ENCODE results near the gene MEGF9.

DNA sequence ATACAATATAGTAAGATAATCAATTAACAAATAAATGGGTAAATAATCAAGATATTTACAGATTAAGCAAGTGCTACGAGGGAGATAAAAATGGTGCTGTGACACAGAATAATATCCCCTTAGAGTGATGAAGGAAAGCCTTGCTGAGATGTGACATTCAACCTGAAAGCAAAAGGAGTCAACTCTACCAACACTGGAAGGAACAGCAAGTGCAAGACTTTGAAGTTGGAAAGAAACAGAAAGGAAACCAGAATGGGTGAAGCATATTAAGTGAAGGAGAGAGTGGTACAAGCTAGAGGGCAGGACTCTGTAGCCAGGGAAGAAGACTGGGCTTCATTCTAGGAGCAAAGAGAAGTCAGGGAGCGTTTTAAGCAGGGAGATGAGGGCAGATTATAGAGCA, 12.2 kb upstream of the MEGF9 start:
- TF ChIP-seq, protein P1, sequence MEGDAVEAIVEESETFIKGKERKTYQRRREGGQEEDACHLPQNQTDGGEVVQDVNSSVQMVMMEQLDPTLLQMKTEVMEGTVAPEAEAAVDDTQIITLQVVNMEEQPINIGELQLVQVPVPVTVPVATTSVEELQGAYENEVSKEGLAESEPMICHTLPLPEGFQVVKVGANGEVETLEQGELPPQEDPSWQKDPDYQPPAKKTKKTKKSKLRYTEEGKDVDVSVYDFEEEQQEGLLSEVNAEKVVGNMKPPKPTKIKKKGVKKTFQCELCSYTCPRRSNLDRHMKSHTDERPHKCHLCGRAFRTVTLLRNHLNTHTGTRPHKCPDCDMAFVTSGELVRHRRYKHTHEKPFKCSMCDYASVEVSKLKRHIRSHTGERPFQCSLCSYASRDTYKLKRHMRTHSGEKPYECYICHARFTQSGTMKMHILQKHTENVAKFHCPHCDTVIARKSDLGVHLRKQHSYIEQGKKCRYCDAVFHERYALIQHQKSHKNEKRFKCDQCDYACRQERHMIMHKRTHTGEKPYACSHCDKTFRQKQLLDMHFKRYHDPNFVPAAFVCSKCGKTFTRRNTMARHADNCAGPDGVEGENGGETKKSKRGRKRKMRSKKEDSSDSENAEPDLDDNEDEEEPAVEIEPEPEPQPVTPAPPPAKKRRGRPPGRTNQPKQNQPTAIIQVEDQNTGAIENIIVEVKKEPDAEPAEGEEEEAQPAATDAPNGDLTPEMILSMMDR (IDR thresholded peaks at IDR 0.05; ENCODE audit: low read depth, low read length) = no peak
- TF ChIP-seq EZH2phosphoT487 (IDR thresholded peaks at IDR 0.05; ENCODE audit: low read depth) = no peak
